ENCODE data around the gene CKB.

Gene CKB

GRCh38 chr14:103509864-103510723 is 12.5 kb downstream of the CKB start:
- DNase-seq: no peak

DNA sequence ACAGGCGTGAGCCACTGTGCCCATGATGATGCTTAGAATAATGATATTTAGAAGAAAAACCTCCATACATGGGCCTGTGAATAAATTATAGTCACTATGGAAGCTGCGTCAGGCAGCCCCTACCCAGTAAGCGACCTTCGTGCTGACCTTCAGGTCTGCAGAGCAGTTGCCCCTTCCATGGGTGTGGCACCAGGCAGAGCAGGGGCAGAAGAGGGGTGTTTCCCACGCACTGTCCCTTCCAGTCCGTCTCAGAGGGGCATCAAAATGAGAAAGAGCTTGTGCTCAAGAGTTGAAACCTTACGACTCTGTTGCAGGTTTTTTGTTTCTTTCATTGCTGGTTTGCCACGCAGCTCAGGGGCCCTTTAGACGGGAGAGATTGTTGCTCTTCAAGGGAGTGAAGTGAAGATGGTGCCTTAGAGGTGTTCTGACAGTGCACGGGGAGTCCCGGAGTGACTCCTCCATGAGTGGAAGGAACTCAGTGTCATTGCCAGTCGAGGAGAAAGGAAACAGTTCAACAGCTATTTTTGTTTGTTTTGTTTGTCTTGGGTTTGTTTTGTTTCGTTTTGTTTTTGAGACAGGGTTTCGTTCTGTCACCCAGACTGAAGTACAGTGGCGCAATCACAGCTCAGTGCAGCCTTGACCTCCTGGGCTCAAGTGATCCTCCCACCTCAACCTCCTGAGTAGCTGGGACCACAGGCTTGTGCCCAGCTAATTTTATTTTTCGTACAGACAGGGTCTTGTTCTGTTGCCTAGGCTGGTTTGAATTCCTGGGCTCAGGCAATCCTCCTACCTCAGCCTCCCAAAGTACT is 13.9 kb downstream of the CKB start:
- DNase-seq: no peak

DNA sequence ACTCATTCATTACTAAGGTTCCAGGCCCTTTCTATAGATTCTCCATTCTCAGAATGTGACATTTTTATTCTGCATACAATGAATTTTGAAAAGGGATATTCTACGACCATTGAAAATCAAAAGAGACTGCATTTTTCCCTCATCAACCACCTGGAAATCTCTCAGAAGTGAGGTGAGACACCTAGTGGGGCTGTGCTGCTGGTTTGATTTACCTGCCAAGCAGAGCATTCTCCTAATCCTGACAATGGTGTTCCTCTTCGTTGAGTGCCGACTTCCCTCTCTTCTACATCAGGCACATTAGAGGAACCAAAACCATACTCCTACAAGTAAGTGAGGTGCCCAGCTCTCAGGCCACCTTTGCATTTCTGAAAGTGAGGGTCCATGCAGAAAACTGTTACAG is 14.9 kb downstream of the CKB start:
- no peak for DNase-seq

DNA sequence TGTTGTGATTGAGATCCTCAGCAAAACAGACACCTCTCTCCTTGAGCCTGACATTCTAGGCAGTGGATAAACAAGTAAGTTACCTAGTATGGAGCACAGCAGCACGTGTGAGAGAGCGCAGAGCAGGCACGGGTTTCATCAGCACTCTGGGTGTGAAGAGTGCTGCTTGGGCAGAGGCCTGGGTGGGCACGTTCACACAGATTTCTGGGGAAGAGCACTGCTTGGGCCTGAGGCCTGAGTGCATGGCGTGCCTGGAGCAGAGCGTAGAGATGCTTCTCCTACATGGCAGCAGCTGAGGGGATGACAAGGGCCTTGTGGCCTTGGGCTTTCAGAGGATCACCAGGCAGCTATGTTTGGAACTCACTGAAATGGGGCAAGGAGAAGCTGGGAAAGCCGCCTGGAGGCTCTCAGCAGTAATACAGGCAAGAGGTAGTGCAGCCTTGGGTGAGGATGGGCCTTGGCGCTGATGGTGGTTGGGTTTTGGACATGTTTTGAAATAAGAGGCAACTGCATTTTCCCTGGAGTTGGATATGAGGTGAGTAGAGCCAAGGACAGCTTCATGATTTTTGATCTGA is 17.6 kb downstream of the CKB start:
- DNase-seq: no peak

DNA sequence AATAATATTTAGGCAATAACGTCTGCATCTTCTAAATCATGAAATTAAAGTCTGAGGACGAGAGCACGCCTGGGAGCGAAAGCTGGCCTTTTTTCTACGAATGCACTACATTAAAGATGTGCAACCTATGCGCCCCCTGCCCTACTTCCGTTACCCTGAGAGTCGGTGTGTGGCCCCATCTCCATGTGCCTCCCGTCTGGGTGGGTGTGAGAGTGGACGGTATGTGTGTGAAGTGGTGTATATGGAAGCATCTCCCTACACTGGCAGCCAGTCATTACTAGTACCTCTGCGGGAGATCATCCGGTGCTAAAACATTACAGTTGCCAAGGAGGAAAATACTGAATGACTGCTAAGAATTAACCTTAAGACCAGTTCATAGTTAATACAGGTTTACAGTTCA is 19.3 kb downstream of the CKB start:
- no peak for DNase-seq

DNA sequence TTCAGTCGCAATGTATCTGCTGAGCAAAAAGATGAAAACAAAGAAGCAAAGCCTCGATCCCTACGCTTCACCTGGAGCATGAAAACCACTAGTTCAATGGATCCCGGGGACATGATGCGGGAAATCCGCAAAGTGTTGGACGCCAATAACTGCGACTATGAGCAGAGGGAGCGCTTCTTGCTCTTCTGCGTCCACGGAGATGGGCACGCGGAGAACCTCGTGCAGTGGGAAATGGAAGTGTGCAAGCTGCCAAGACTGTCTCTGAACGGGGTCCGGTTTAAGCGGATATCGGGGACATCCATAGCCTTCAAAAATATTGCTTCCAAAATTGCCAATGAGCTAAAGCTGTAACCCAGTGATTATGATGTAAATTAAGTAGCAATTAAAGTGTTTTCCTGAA is 19.8 kb downstream of the CKB start:
- DNase-seq: no peak

GRCh38 chr14:103501921-103502669 is 20.5 kb downstream of the CKB start:
- DNase-seq: no peak

GRCh38 chr14:103501041-103501870 is 21.4 kb downstream of the CKB start:
- DNase-seq: no peak

DNA sequence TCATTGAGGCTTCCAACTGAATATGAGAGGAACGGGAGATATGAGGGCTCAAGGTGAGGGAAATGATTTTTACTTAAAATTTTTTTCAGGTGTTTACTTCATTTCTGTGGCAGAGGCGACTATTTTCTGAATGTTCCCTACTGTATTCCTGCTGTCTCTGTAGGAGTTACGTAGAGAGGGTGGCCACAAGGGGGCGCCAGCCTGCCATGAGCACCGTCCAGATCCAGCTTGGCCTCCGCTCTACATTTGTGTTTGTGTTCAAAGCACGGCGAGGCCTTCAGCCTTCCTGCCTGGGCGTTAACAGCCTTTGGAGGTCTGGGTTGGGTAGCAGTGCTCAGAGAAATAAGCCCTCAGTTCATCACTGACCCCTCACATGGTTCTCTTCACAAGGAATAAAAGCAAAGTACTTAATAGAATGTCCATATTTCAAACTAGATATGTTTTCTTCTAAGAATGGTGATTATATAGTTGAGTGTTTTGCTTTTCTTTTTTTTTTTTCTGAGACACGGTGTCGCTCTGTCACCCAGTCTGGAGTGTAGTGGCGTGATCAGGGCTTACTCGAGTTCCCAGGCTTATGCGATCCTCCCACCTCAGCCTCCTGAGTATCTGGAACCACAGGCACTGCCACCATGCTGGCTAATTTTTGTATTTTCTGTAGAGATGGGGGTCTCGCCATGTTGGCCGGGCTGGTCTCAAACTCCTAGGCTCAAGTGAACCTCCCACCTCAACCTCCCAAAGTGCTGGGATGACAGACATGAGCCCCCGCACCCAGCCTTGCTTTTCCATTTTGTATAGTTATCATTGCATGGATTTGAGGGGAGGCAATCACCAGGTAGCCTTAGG is 22.3 kb downstream of the CKB start:
- peak; percentile 79 for DNase-seq

GRCh38 chr14:103499709-103500108 is 22.9 kb downstream of the CKB start:
- DNase-seq: no peak

GRCh38 chr14:103496776-103497175 is 25.9 kb downstream of the CKB start:
- DNase-seq: no peak

- no peak for DNase-seq
Observed at GRCh38 chr14:103495854-103496253, 26.8 kb downstream of the CKB start.

DNA sequence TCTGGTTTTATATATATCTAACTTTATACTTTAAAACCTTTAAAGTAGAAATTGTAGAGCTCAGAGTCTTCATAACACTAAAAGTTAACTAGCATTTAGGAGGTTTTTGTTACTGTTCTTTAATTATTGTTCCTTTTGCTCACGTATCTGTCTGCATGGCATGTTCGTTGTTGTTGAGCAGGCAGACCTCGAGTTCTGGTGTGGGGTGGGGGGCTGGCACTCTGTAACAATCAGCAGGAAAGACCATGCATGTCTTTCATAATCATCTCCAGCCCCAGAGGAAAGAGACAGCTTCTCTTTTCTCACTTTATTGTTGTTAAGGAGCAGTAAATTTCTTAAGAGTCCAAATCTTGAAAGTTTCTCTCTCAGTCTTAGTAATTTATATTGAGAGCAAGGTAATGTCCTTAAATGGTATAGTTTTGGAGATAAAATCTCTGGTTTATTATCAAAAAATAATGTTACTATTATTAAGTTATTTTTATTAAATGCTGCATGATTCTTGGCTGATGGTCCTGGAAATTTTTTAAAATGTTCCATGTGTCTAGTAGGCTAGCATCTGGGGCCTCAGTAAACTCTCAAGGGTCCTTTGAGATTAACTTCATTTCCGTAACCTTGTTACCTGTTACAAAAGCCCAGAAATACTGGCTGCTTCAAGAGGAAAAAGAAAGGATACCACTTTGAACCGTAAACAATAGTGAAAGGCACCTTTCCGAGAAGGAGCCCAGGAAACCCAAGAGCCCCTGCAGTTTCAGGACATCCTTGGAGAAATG is 30.3 kb downstream of the CKB start:
- DNase-seq: no peak

GRCh38 chr14:103491691-103492090 is 30.9 kb downstream of the CKB start:
- no peak for DNase-seq

DNA sequence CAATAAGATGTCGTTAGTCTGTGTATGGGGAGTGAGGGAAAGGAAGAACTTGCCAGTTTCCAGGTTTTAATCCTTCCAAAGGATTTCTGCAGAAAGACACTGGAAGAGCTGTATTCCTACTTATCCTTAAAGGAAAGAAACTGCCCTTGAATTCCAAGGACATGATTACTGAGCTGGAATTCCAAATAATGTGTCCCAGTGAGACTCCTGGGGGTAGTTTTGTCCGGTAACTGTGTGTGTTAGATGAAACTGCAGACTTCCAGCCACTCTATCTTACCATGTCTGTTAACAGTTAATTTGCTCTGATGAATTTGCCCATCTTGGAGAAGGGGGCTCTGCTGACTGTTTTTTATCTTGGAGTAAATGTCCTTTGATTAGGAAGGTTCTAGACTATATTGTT is 33.0 kb downstream of the CKB start:
- DNase-seq: no peak

- no peak for DNase-seq
Observed at GRCh38 chr14:103488960-103489359, 33.7 kb downstream of the CKB start.

DNA sequence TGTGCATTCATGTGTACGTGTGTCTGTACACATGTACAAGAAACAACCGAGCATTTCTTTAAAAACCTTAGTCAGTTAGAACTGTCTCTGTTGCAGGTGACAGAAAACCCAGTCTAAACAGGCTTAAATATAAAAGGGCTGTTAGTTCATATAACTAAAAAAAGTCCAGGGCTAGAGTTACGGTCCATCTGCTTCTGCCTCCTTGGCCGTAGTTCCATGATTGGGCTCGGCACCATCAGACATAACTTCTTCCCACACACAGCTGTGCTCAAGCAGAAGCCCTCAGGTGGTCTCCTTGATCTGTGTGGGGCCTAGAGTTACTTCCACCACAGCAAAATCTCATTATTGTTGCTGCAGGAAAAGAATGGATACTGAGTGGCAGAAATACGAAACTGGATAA is 34.6 kb downstream of the CKB start:
- no peak for DNase-seq

DNA sequence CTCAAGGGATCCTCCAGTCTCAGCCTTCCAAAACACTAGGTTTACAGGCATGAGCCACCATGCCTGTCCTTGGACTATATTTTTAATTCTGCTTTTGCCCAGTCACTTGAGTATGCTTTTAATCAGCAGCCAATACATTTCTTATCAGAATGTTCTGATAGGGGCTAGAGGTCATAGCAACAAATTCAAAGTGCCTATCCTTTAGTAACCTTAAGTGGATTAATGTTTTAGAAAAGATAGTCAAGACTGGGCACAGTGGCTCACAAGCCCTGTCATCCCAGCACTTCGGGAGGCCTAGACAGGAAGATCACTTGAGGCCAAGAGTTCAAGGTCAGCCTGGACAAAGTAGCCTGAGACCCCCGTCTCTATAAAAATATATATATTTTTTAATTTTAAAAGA is 37.1 kb downstream of the CKB start:
- DNase-seq: no peak

DNA sequence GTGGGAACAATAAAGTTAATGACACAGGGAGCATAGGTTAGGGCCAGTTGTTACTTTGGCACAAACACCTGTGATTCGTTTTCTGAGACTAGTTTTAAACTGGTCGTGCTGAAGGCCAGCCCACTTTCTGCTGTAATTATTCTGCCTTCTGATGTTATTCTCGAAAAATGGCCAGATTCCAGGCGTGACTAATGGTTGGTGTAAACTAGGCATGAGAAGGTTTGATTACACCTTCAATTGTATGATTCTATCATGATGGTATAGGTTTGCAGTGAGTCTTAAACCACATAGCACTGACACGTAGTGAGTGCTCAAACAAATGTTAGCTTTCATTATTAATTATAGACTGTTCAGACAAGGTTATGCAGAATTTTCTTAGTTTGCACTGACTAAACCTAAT is 39.0 kb downstream of the CKB start:
- no peak for DNase-seq

DNA sequence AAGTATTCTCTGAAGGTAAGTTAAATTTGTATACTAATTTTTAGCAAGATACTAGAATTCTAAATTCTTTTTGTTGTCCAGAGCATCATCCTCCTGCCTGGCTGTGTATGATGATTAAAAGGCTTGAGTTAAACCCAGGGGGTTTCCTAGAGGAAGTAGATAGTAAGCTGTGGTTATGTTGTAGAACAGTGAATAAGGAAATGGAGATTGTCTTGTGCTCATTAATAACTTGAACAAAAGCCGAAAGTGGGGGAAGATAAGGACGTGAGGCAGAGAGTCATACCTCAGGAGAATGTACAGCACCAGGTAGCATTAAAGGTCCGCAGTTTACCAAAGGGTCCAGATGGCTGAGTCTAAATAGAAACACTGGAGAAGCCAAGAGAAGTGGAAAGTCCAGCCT is 42.0 kb downstream of the CKB start:
- DNase-seq: no peak
